Stomach smooth muscle (tissue), 2 donors: ENCODE data around the gene COLQ.
"Not testable (repeated sequence)": the region's sequence is repeated elsewhere in the genome, so short reads cannot be mapped to it uniquely, and the experiment has no call there.

Experiments used
- H3K27ac ChIP-seq: one replicate; pipeline ENCODE4 v1.7.0; 2013; ENCODE audit warnings: mild to moderate bottlenecking, low read length, inconsistent platforms
- H3K27me3 ChIP-seq, 2 donors: one replicate each; pipeline ENCODE4 v1.7.0; 2013; ENCODE audit warnings: low read length in 2 of 2; ENCODE audit not compliant: insufficient read depth in 2 of 2, control insufficient read depth in 1 of 2
- H3K36me3 ChIP-seq, 2 donors: one replicate each; pipeline ENCODE4 v1.7.0; 2013; ENCODE audit warnings: low read length in 2 of 2; ENCODE audit not compliant: control insufficient read depth in 2 of 2, insufficient read depth in 2 of 2
- H3K4me1 ChIP-seq: one replicate; pipeline ENCODE4 v1.7.0; 2013; ENCODE audit warnings: low read length; ENCODE audit not compliant: control insufficient read depth, insufficient read depth
- H3K4me3 ChIP-seq, 2 donors: one replicate each; pipeline ENCODE4 v1.7.0; 2013; ENCODE audit warnings: low read length in 2 of 2
- H3K9ac ChIP-seq, 2 donors: one replicate each; pipeline ENCODE4 v1.7.0; 2013; ENCODE audit warnings: low read length in 2 of 2, mild to moderate bottlenecking in 1 of 2
- H3K9me3 ChIP-seq, 2 donors: one replicate each; pipeline ENCODE4 v1.7.0; 2013; ENCODE audit warnings: low read length in 2 of 2; ENCODE audit not compliant: control insufficient read depth in 2 of 2
- donor health status: healthy.
- donor health status: Pancreatic carcinoma.

The COLQ gene

GRCh38 chr3:15539066-15539465, 17.6 kb upstream of the COLQ start:
- H3K4me3 ChIP-seq = no peak overlapping the region
- H3K9me3 ChIP-seq = no peaks in the 10 kb centered on the region
- peaks cover 9% of the 10 kb centered on the region for H3K4me1 ChIP-seq
- peaks cover 2% of the 10 kb centered on the region in 2 donors for H3K36me3 ChIP-seq
- H3K27ac ChIP-seq = no peak overlapping the region
- no peaks in the 10 kb centered on the region for H3K27me3 ChIP-seq
- no peak overlapping the region for H3K9ac ChIP-seq

- Histone ChIP-seq H3K4me3 (no peak overlapping the region), H3K9ac (no peak overlapping the region), H3K4me1 (peaks cover 9% of the 10 kb centered on the region), H3K9me3 (no peaks in the 10 kb centered on the region), H3K36me3 (peaks cover 2% of the 10 kb centered on the region in 2 donors), H3K27ac (no peak overlapping the region), H3K27me3 (no peaks in the 10 kb centered on the region)
These were observed 16.8 kb upstream of the COLQ start for GRCh38 chr3:15538345-15538744.

GRCh38 chr3:15536856-15537255, 15.3 kb upstream of the COLQ start:
- Histone ChIP-seq H3K36me3 (peaks cover 2% of the 10 kb centered on the region in 2 donors), H3K9me3 (no peaks in the 10 kb centered on the region), H3K9ac (no peak overlapping the region), H3K4me1 (peaks cover 5% of the 10 kb centered on the region), H3K27ac (no peak overlapping the region), H3K27me3 (no peaks in the 10 kb centered on the region), H3K4me3 (no peak overlapping the region)

- peaks cover 5% of the 10 kb centered on the region for H3K4me1 ChIP-seq
- no peak overlapping the region for H3K4me3 ChIP-seq
- H3K36me3 ChIP-seq = peaks cover 2% of the 10 kb centered on the region in 2 donors
- H3K27me3 ChIP-seq = no peaks in the 10 kb centered on the region
- no peak overlapping the region for H3K27ac ChIP-seq
- no peaks in the 10 kb centered on the region for H3K9me3 ChIP-seq
- no peak overlapping the region for H3K9ac ChIP-seq
These were observed 14.2 kb upstream of the COLQ start for GRCh38 chr3:15535732-15536131.

- not testable (repeated sequence) for H3K4me3 ChIP-seq, H3K27ac ChIP-seq, H3K27me3 ChIP-seq, H3K9ac ChIP-seq, H3K36me3 ChIP-seq, H3K9me3 ChIP-seq, H3K4me1 ChIP-seq
These were observed 11.1 kb upstream of the COLQ start for GRCh38 chr3:15532614-15533013.

- no peak overlapping the region for H3K4me3 ChIP-seq
- peaks cover 2 to 4% of the 10 kb centered on the region in 2 donors for H3K36me3 ChIP-seq
- H3K4me1 ChIP-seq = no peaks in the 10 kb centered on the region
- no peaks in the 10 kb centered on the region for H3K9me3 ChIP-seq
- H3K9ac ChIP-seq = no peak overlapping the region
- no peaks in the 10 kb centered on the region for H3K27me3 ChIP-seq
- H3K27ac ChIP-seq = no peak overlapping the region
These were observed 9.8 kb upstream of the COLQ start for GRCh38 chr3:15531346-15531745.

- Histone ChIP-seq H3K36me3 (peaks cover 0 to 3% of the 10 kb centered on the region in 2 donors), H3K4me3 (no peak overlapping the region), H3K9ac (no peak overlapping the region), H3K4me1 (no peaks in the 10 kb centered on the region), H3K27ac (no peak overlapping the region), H3K27me3 (no peaks in the 10 kb centered on the region), H3K9me3 (no peaks in the 10 kb centered on the region)
These were observed 7.5 kb upstream of the COLQ start for GRCh38 chr3:15528854-15529537.

- Histone ChIP-seq H3K9ac (no peak overlapping the region), H3K27ac (no peak overlapping the region), H3K9me3 (no peaks in the 10 kb centered on the region), H3K4me1 (no peaks in the 10 kb centered on the region), H3K27me3 (no peaks in the 10 kb centered on the region), H3K4me3 (no peak overlapping the region), H3K36me3 (peaks cover 0 to 3% of the 10 kb centered on the region in 2 donors)
These were observed 5.5 kb upstream of the COLQ start for GRCh38 chr3:15527031-15527459.

- Histone ChIP-seq H3K27ac (no peak overlapping the region), H3K36me3 (peaks cover 0 to 3% of the 10 kb centered on the region in 2 donors), H3K9ac (no peak overlapping the region)
These were observed 4.3 kb upstream of the COLQ start for GRCh38 chr3:15525790-15526189.

GRCh38 chr3:15523660-15524417, 2.3 kb upstream of the COLQ start:
- Histone ChIP-seq H3K27me3 (no peaks in the 10 kb centered on the region), H3K4me1 (peaks cover 6% of the 10 kb centered on the region), H3K9ac (no peak overlapping the region), H3K36me3 (peaks cover 0 to under 1% of the 10 kb centered on the region in 2 donors), H3K27ac (no peak overlapping the region), H3K9me3 (no peaks in the 10 kb centered on the region), H3K4me3 (no peak overlapping the region)

More at GRCh38 chr3:15525790-15526189, 4.3 kb upstream of the COLQ start:
- Histone ChIP-seq H3K4me1 (peaks cover 6% of the 10 kb centered on the region), H3K4me3 (no peak overlapping the region), H3K9me3 (no peaks in the 10 kb centered on the region), H3K27me3 (no peaks in the 10 kb centered on the region)

GRCh38 chr3:15522016-15522415, 510 bp upstream of the COLQ start:
- Histone ChIP-seq H3K9me3 (no peaks in the 10 kb centered on the region), H3K9ac (no peak overlapping the region), H3K27ac (no peak overlapping the region), H3K27me3 (no peaks in the 10 kb centered on the region), H3K4me1 (peaks cover 6% of the 10 kb centered on the region), H3K4me3 (no peak overlapping the region), H3K36me3 (no peaks in the 10 kb centered on the region)
